H1 (cell line): Measurements from ENCODE around the gene PKDREJ. TPM values are rescaled to one million over a fixed set of nuclear protein-coding genes. Genes with fewer than 3 reads are reported as not detected.
A peak's percentile ranks its signal among the peaks of the same experiment; 100 is the strongest.

Experiments
- CTCF ChIA-PET: fragments of 300-600 bp; sonication (Branson Sonifier 250); formaldehyde crosslinking; loops from one replicate; lab custom pipeline; 2021; ENCODE audit not compliant: partially characterized antibody; lab: Charles Lee
- POLR2A ChIA-PET: fragments of 300-600 bp; sonication (Branson Sonifier 250); formaldehyde crosslinking; loops from one replicate; lab custom pipeline; 2021; ENCODE audit warnings: inconsistent platforms; ENCODE audit not compliant: partially characterized antibody; lab: Charles Lee
- DNase-seq, 2 experiments: peaks; one replicate each; pipeline versions ENCODE4 v3.0.0 to v3.0.0-alpha.2; 2010 to 2022; ENCODE audit warnings: low spot score in 2 of 2, low read depth in 1 of 2, mixed read lengths in 1 of 2
- FAIRE-seq: peaks from 2 replicates; lab custom pipeline; 2011; peaks lifted over from hg19 to GRCh38; lab: Jason Lieb, UNC
- H2AFZ ChIP-seq: 2 replicates; pipeline ENCODE4 v1.8.1; 2012; ENCODE audit warnings: low read length, inconsistent platforms
- H2AK5ac ChIP-seq: 2 replicates; pipeline ENCODE4 v1.6.1; 2013; ENCODE audit warnings: low read depth, low read length
- H2BK120ac ChIP-seq: replicated peaks from 2 replicates; pipeline ENCODE3; 2013; ENCODE audit warnings: low read depth, low read length, inconsistent platforms
- H2BK12ac ChIP-seq: 2 replicates; pipeline ENCODE4 v1.6.1; 2013; ENCODE audit warnings: low read depth, low read length
- H2BK15ac ChIP-seq: 2 replicates; pipeline ENCODE4 v1.6.1; 2013; ENCODE audit warnings: low read length
- H2BK20ac ChIP-seq: 2 replicates; pipeline ENCODE4 v1.6.1; 2013; ENCODE audit warnings: low read length
- H2BK5ac ChIP-seq: 2 replicates; pipeline ENCODE4 v1.6.1; 2013; ENCODE audit warnings: low read depth, low read length
- H3K14ac ChIP-seq: 2 replicates; pipeline ENCODE4 v1.6.1; 2013; ENCODE audit warnings: inconsistent platforms; ENCODE audit not compliant: insufficient read length
- H3K18ac ChIP-seq: 2 replicates; pipeline ENCODE4 v1.6.1; 2013; ENCODE audit warnings: low read length; ENCODE audit errors: extremely low read depth
- H3K23ac ChIP-seq: 2 replicates; pipeline ENCODE4 v1.6.1; 2013; ENCODE audit warnings: inconsistent platforms; ENCODE audit not compliant: insufficient read length
- H3K23me2 ChIP-seq: 2 replicates; pipeline ENCODE4 v1.6.1; 2013; ENCODE audit warnings: low read depth, low read length
- H3K27ac ChIP-seq: 2 replicates; pipeline ENCODE4 v1.6.1; 2011; ENCODE audit warnings: low read depth, low read length, inconsistent platforms
- H3K27me3 ChIP-seq, 4 experiments: replicated peaks in 1 of 4; 1 replicate in 1 of 4; 2 replicates in 3 of 4; pipeline versions ENCODE4 v1.6.1 to v1.8.1; 2011 to 2013; ENCODE audit warnings: low read length in 3 of 4, mild to moderate bottlenecking in 3 of 4, inconsistent platforms in 2 of 4, mixed read lengths in 2 of 4, moderate library complexity in 1 of 4; ENCODE audit not compliant: control insufficient read depth in 3 of 4, insufficient read depth in 3 of 4; ENCODE audit errors: extremely low read depth in 1 of 4
- H3K36me3 ChIP-seq, 4 experiments: 2 replicates each; pipeline versions ENCODE4 v1.6.1 to v1.8.1; 2011 to 2013; ENCODE audit warnings: mild to moderate bottlenecking in 4 of 4, low read length in 3 of 4, moderate library complexity in 2 of 4, control low read depth in 1 of 4, inconsistent platforms in 1 of 4; ENCODE audit not compliant: insufficient read depth in 4 of 4, control insufficient read depth in 2 of 4
- H3K4ac ChIP-seq: replicated peaks from 2 replicates; pipeline ENCODE3; 2013; ENCODE audit warnings: low read length, low read depth, mixed read lengths, inconsistent platforms; ENCODE audit not compliant: insufficient read length
- H3K4me1 ChIP-seq, 4 experiments: replicated peaks in 1 of 4; 1 replicate in 1 of 4; 2 replicates in 3 of 4; pipeline versions ENCODE4 v1.6.1 to v1.8.1; 2011 to 2013; ENCODE audit warnings: low read length in 3 of 4, inconsistent platforms in 2 of 4, mixed read lengths in 1 of 4; ENCODE audit not compliant: insufficient read depth in 4 of 4, control insufficient read depth in 3 of 4
- H3K4me2 ChIP-seq, 2 experiments: 2 replicates each; pipeline versions ENCODE4 v1.6.1 to v1.8.1; 2011 to 2013; ENCODE audit warnings: low read depth in 2 of 2, low read length in 2 of 2, control low read depth in 1 of 2, inconsistent platforms in 1 of 2, mild to moderate bottlenecking in 1 of 2; ENCODE audit not compliant: insufficient read depth in 1 of 2
- H3K4me3 ChIP-seq, 4 experiments: fragments of 200-600, 300-600 bp in 1 of 4; sonication (generic), shearing (Covaris generic), sonication (Bioruptor Twin) in 1 of 4; 2 replicates each; pipeline versions ENCODE4 v1.5.1 to v1.8.1; 2011 to 2016; ENCODE audit warnings: low read length in 4 of 4, low read depth in 3 of 4, control low read depth in 2 of 4, inconsistent platforms in 2 of 4, mild to moderate bottlenecking in 2 of 4, mixed read lengths in 1 of 4, moderate library complexity in 1 of 4; ENCODE audit not compliant: insufficient read depth in 2 of 4; ENCODE audit errors: extremely low read depth in 1 of 4
- H3K56ac ChIP-seq: replicated peaks from 2 replicates; pipeline ENCODE3; 2013; ENCODE audit warnings: low read depth, mild to moderate bottlenecking, mixed read lengths, low read length, inconsistent platforms; ENCODE audit not compliant: insufficient read length
- H3K79me1 ChIP-seq: 2 replicates; pipeline ENCODE4 v1.6.1; 2013; ENCODE audit warnings: low read depth, low read length, control low read depth
- H3K79me2 ChIP-seq, 2 experiments: 2 replicates each; pipeline versions ENCODE4 v1.6.1 to v1.8.1; 2012 to 2013; ENCODE audit warnings: low read length in 2 of 2, mild to moderate bottlenecking in 2 of 2, inconsistent platforms in 1 of 2; ENCODE audit not compliant: insufficient read depth in 2 of 2, control insufficient read depth in 1 of 2
- H3K9ac ChIP-seq, 4 experiments: replicated peaks in 1 of 4; 1 replicate in 1 of 4; 2 replicates in 3 of 4; pipeline versions ENCODE4 v1.6.1 to v1.8.1; 2011 to 2013; ENCODE audit warnings: low read depth in 3 of 4, low read length in 3 of 4, control low read depth in 2 of 4, mild to moderate bottlenecking in 2 of 4, moderate library complexity in 2 of 4, inconsistent platforms in 1 of 4; ENCODE audit errors: extremely low read depth in 1 of 4
- H3K9me3 ChIP-seq, 2 experiments: 2 replicates each; pipeline versions ENCODE4 v1.6.1 to v1.8.1; 2012 to 2013; ENCODE audit warnings: mild to moderate bottlenecking in 2 of 2, moderate library complexity in 2 of 2, control low read depth in 1 of 2, inconsistent platforms in 1 of 2, low read depth in 1 of 2, low read length in 1 of 2, mixed read lengths in 1 of 2; ENCODE audit not compliant: insufficient read depth in 2 of 2
- H4K20me1 ChIP-seq, 2 experiments: replicated peaks in 1 of 2; 2 replicates each; pipeline versions ENCODE3 to v1.8.1; 2011 to 2013; ENCODE audit warnings: inconsistent platforms in 2 of 2, low read length in 2 of 2, mild to moderate bottlenecking in 1 of 2; ENCODE audit not compliant: insufficient read depth in 2 of 2, control insufficient read depth in 1 of 2
- H4K5ac ChIP-seq: 2 replicates; pipeline ENCODE4 v1.6.1; 2013; ENCODE audit warnings: low read length, low read depth, mixed read lengths, inconsistent platforms; ENCODE audit not compliant: insufficient read length
- H4K8ac ChIP-seq: 2 replicates; pipeline ENCODE4 v1.8.0; 2013; ENCODE audit warnings: mild to moderate bottlenecking, moderate library complexity, low read length, inconsistent platforms; ENCODE audit not compliant: insufficient read depth; ENCODE audit errors: extremely low read depth
- H4K91ac ChIP-seq: replicated peaks from 2 replicates; pipeline ENCODE3; 2013; ENCODE audit warnings: low read length, mixed read lengths, inconsistent platforms; ENCODE audit not compliant: insufficient read length
- BCL11A ChIP-seq, 2 experiments: IDR thresholded peaks; one replicate each; pipeline ENCODE4 v1.6.1; 2011; ENCODE audit warnings: low read depth in 2 of 2, low read length in 2 of 2, mild to moderate bottlenecking in 2 of 2
- CEBPB ChIP-seq: IDR thresholded peaks from 2 replicates; pipeline ENCODE4 v1.6.1; 2012; ENCODE audit warnings: low read depth, low read length
- EGR1 ChIP-seq: IDR thresholded peaks from 2 replicates; pipeline ENCODE4 v1.6.1; 2011; ENCODE audit warnings: low read depth, low read length, borderline replicate concordance
- GABPA ChIP-seq: IDR thresholded peaks from 2 replicates; pipeline ENCODE4 v1.6.1; 2011; ENCODE audit warnings: mild to moderate bottlenecking, low read length, moderate library complexity, borderline replicate concordance; ENCODE audit not compliant: insufficient read depth
- GTF2F1 ChIP-seq: IDR thresholded peaks from 2 replicates; pipeline ENCODE4 v1.6.1; 2012; ENCODE audit warnings: low read depth, low read length, improper control_type of control experiment, borderline replicate concordance
- HDAC6 ChIP-seq: IDR thresholded peaks from one replicate; pipeline ENCODE4 v1.7.1; 2012; ENCODE audit warnings: low read depth, mild to moderate bottlenecking, inconsistent platforms, low read length, moderate library complexity
- KDM1A ChIP-seq: fragments of 200-600, 300-600 bp; sonication (generic); IDR thresholded peaks from 2 replicates; pipeline ENCODE4 v1.7.1; 2016; ENCODE audit warnings: mild to moderate bottlenecking, low read length, borderline replicate concordance
- KDM5A ChIP-seq: fragments of 200-600 bp; IDR thresholded peaks from 2 replicates; pipeline ENCODE4 v1.7.1; 2012; ENCODE audit warnings: mild to moderate bottlenecking, low read length, inconsistent platforms, mixed read lengths
- MAFK ChIP-seq: IDR thresholded peaks from 2 replicates; pipeline ENCODE4 v1.6.1; 2012; ENCODE audit warnings: low read depth, mild to moderate bottlenecking, improper control_type of control experiment, low read length
- POLR2AphosphoS5 ChIP-seq: IDR thresholded peaks from 2 replicates; pipeline ENCODE4 v1.6.1; 2011; ENCODE audit warnings: low read depth, low read length
- POU5F1 ChIP-seq: IDR thresholded peaks from 2 replicates; pipeline ENCODE4 v1.6.1; 2011; ENCODE audit warnings: low read depth, mild to moderate bottlenecking, low read length, moderate library complexity
- RBBP5 ChIP-seq: IDR thresholded peaks from 2 replicates; pipeline ENCODE4 v1.7.1; 2012; ENCODE audit warnings: low read depth, mild to moderate bottlenecking, inconsistent platforms, low read length, moderate library complexity, borderline replicate concordance
- TAF7 ChIP-seq: optimal IDR thresholded peaks from 2 replicates; pipeline ENCODE3; 2011; ENCODE audit warnings: low read depth, mild to moderate bottlenecking, inconsistent platforms, low read length, moderate library complexity, borderline replicate concordance
- USF2 ChIP-seq: IDR thresholded peaks from 2 replicates; pipeline ENCODE4 v1.6.1; 2011; ENCODE audit warnings: low read length, improper control_type of control experiment
- WGBS, 2 experiments: shearing (Covaris generic) in 1 of 2; methylation state at CpG; one replicate each; pipeline versions ENCODE4 v1.1.6 to v1.1.7; 2013 to 2015; ENCODE audit warnings: low lambda C conversion rate in 2 of 2, mixed read lengths in 2 of 2, inconsistent platforms in 1 of 2, low coverage in 1 of 2, missing lambda C conversion rate in 1 of 2; ENCODE audit not compliant: insufficient replicate concordance in 2 of 2, insufficient coverage in 1 of 2, insufficient read length in 1 of 2; ENCODE audit errors: extremely low coverage in 1 of 2, missing lambda C conversion rate in 1 of 2; 5-methylcytosine and 5-hydroxymethylcytosine counted together
- polyA plus RNA-seq, 7 experiments: library from polyadenylated mRNA; depleted of rRNA in 3 of 7; stranded (reverse) in 5 of 7; unstranded in 2 of 7; fragments of >200 nt in 5 of 7; fragments of 200-250 nt in 2 of 7; gene quantifications; 1 replicate in 5 of 7; 2 replicates in 1 of 7; 4 replicates in 1 of 7; pipeline versions ENCODE4 v1.2.1 to v1.2.3, GENCODE V29; 2011 to 2013; ENCODE audit warnings: missing spikeins in 2 of 7, mixed read lengths in 2 of 7
- total RNA-seq: library from RNA; stranded (reverse); fragmentation: NEBNext Ultra II Directional; extraction: Animal tissue kit (Norgen Biotek cat#: 25700); gene quantifications from 2 replicates; pipeline ENCODE4 v1.2.1, GENCODE V29; 2021

PKDREJ gene
- total and polyA plus RNA-seq, 2 of the 8 experiments (the other 6 are each of a cell fraction or from before 2014, with no cell fraction given) = 0.02 to 0.04 TPM

- no peak for TF ChIP-seq BCL11A (IDR thresholded peaks at IDR 0.05; ENCODE audit: low read depth in 2 of 2, low read length in 2 of 2)
- TF ChIP-seq EGR1 = no peak
- TF ChIP-seq MAFK = no peak
- TF ChIP-seq RBBP5 = no peak
- no peak for TF ChIP-seq USF2
- no peak for TF ChIP-seq POLR2AphosphoS5
- TF ChIP-seq KDM1A = no peak
- TF ChIP-seq GTF2F1 = no peak
- no peak for TF ChIP-seq HDAC6
- TF ChIP-seq TAF7 = no peak
- TF ChIP-seq GABPA = no peak
- TF ChIP-seq CEBPB = no peak
- TF ChIP-seq KDM5A = no peak
- TF ChIP-seq POU5F1 = no peak
- Histone ChIP-seq H2BK5ac (no peak overlapping the region), H2AFZ (no peak overlapping the region), H3K27me3 (no peaks in the 10 kb centered on the region), H3K23me2 (no peaks in the 10 kb centered on the region), H3K4me1 (no peaks in the 10 kb centered on the region), H4K8ac (no peak overlapping the region), H2BK20ac (no peak overlapping the region), H4K20me1 (peaks cover 0 to 2% of the 10 kb centered on the region in 2 experiments), H3K9me3 (no peaks in the 10 kb centered on the region), H3K18ac (no peak overlapping the region), H3K4ac (no peak overlapping the region), H2BK15ac (no peak overlapping the region), H3K27ac (no peak overlapping the region), H3K4me2 (no peak overlapping the region), H4K91ac (no peak overlapping the region), H3K79me2 (no peaks in the 10 kb centered on the region), H4K5ac (no peak overlapping the region), H2BK120ac (no peak overlapping the region), H3K79me1 (no peaks in the 10 kb centered on the region), H3K56ac (no peak overlapping the region), H2AK5ac (0 out of 2 replicates have a peak overlapping the region, but pooled peaks have one; percentile 59), H3K9ac (no peak overlapping the region), H2BK12ac (no peak overlapping the region), H3K14ac (no peak overlapping the region), H3K36me3 (no peaks in the 10 kb centered on the region), H3K4me3 (no peak overlapping the region), H3K23ac (no peak overlapping the region)
- ChIA-PET POLR2A (interaction anchor here (0.6 kb wide), 1 partner anchor 27 kb away, joined by 3 read pairs; no protein-coding TSS in a partner anchor), CTCF (no interaction called here)
- WGBS, 2 experiments = 88% methylated on average over 9 of the region's 9 CpGs; no CpG with 5 or more reads in 1 of the 2 experiments
- FAIRE-seq (no peak), DNase-seq (no peak)
These were observed 29.9 kb downstream of the PKDREJ start for GRCh38 chr22:46233231-46233630.
